Measurements from ENCODE around the gene FAM163B.

Gene FAM163B

GRCh38 chr9:133599470-133600173, 9.6 kb downstream of the FAM163B start:
- DNase-seq (ENCODE audit: low read depth in 1 of 2, low spot score in 1 of 2) = no peak

- no peak for DNase-seq (ENCODE audit: low read depth in 1 of 2, low spot score in 1 of 2)
Measured at GRCh38 chr9:133598978-133599377, 10.2 kb downstream of the FAM163B start.

GRCh38 chr9:133597316-133597957, 11.8 kb downstream of the FAM163B start:
- no peak for DNase-seq (ENCODE audit: low read depth in 1 of 2, low spot score in 1 of 2)

GRCh38 chr9:133595910-133596309, 13.3 kb downstream of the FAM163B start:
- no peak for DNase-seq (ENCODE audit: low read depth in 1 of 2, low spot score in 1 of 2)

GRCh38 chr9:133594310-133594709, 14.9 kb downstream of the FAM163B start:
- no peak for DNase-seq (ENCODE audit: low read depth in 1 of 2, low spot score in 1 of 2)

- no peak for DNase-seq (ENCODE audit: low read depth in 1 of 2, low spot score in 1 of 2)
Measured at GRCh38 chr9:133593587-133594253, 15.5 kb downstream of the FAM163B start.

- no peak for DNase-seq (ENCODE audit: low read depth in 1 of 2, low spot score in 1 of 2)
Measured at GRCh38 chr9:133592731-133593409, 16.3 kb downstream of the FAM163B start.

GRCh38 chr9:133591985-133592384, 17.2 kb downstream of the FAM163B start:
- DNase-seq (ENCODE audit: low read depth in 1 of 2, low spot score in 1 of 2) = no peak

GRCh38 chr9:133591116-133591910, 17.9 kb downstream of the FAM163B start:
- no peak for DNase-seq (ENCODE audit: low read depth in 1 of 2, low spot score in 1 of 2)

- no peak for DNase-seq (ENCODE audit: low read depth in 1 of 2, low spot score in 1 of 2)
Measured at GRCh38 chr9:133590231-133590855, 18.8 kb downstream of the FAM163B start.

GRCh38 chr9:133589454-133590227, 19.5 kb downstream of the FAM163B start:
- DNase-seq (ENCODE audit: low read depth in 1 of 2, low spot score in 1 of 2) = peak in 1 of 2 donors; percentile 30

- DNase-seq (ENCODE audit: low read depth in 1 of 2, low spot score in 1 of 2) = no peak
Measured at GRCh38 chr9:133587466-133587865, 21.7 kb downstream of the FAM163B start.

- no peak for DNase-seq (ENCODE audit: low read depth in 1 of 2, low spot score in 1 of 2)
Measured at GRCh38 chr9:133587051-133587450, 22.1 kb downstream of the FAM163B start.

- no peak for DNase-seq (ENCODE audit: low read depth in 1 of 2, low spot score in 1 of 2)
Measured at GRCh38 chr9:133585481-133586351, 23.5 kb downstream of the FAM163B start.

GRCh38 chr9:133584559-133585476, 24.4 kb downstream of the FAM163B start:
- no peak for DNase-seq (ENCODE audit: low read depth in 1 of 2, low spot score in 1 of 2)

GRCh38 chr9:133584167-133584558, 25.0 kb downstream of the FAM163B start:
- no peak for DNase-seq (ENCODE audit: low read depth in 1 of 2, low spot score in 1 of 2)

GRCh38 chr9:133583586-133583985, 25.6 kb downstream of the FAM163B start:
- DNase-seq (ENCODE audit: low read depth in 1 of 2, low spot score in 1 of 2) = no peak

GRCh38 chr9:133583111-133583510, 26.1 kb downstream of the FAM163B start:
- DNase-seq (ENCODE audit: low read depth in 1 of 2, low spot score in 1 of 2) = no peak
